ENCODE results near the gene TIMM44.
A peak's percentile ranks its signal among the peaks of the same experiment; 100 is the strongest.

Gene TIMM44

DNA sequence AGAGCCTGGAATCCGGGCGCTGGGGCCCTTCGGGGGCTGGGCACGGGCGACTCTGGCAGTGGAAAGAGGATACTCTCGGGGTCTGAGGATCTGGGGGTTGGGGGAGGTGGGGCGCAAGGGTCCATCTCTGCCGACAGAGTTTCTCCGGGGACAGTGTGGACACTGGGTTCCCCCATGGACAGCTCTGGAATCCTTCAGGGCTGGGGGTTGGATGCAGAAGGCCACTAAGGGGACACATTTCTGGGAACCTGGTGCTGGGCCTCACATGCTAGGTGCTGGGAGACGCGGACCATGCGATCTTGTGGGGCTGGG is 26.6 kb downstream of the TIMM44 start:
- DNase-seq (ENCODE audit: low read depth), result no peak
- peak overlapping the region; percentile 17 for H3K4me3 ChIP-seq (ENCODE audit: control insufficient read depth, low read depth, low read length)

DNA sequence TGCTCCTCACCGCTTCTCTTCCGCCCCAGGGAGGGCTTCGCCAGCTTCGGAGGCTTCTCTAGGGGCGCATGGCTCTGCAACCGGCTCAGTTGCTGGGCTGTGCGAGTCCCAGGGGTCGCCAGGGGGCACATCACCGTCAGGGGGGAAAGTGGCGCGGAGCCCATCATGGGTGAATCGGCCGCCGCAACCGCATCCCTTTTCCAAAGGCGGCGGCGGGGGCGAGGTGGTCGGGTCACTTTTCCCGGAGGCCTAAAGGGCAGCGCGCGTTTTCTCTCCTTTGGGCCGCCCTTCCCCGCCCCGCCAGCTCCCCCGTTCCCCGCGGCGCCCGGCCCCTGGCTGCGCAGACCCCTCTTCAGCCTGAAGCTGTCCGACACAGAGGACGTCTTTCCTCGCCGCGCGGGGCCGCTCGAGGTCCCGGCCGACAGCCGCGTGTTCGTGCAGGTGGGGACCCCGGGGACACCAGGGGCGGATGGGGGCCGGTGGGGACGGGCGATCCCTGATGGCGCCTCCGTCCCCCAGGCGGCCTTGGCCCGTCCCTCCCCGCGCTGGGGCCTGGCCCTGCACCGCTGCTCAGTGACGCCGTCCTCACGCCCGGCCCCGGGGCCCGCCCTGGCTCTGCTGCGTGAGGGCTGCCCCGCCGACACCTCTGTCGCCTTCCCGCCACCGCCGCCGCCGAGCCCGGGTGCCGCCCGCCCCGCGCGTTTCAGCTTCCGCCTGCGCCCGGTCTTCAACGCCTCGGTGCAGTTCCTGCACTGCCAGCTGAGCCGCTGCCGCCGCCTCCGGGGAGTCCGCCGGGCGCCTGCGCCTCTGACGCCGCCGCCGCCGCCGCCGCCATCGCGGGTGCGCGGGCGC is 27.1 kb downstream of the TIMM44 start:
- TF ChIP-seq, protein P1, sequence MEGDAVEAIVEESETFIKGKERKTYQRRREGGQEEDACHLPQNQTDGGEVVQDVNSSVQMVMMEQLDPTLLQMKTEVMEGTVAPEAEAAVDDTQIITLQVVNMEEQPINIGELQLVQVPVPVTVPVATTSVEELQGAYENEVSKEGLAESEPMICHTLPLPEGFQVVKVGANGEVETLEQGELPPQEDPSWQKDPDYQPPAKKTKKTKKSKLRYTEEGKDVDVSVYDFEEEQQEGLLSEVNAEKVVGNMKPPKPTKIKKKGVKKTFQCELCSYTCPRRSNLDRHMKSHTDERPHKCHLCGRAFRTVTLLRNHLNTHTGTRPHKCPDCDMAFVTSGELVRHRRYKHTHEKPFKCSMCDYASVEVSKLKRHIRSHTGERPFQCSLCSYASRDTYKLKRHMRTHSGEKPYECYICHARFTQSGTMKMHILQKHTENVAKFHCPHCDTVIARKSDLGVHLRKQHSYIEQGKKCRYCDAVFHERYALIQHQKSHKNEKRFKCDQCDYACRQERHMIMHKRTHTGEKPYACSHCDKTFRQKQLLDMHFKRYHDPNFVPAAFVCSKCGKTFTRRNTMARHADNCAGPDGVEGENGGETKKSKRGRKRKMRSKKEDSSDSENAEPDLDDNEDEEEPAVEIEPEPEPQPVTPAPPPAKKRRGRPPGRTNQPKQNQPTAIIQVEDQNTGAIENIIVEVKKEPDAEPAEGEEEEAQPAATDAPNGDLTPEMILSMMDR (conservative IDR thresholded peaks at IDR 0.05; ENCODE audit: control insufficient read depth, insufficient read depth, low read depth, low read length), result no peak
- peak overlapping the region; percentile 10 for H3K4me3 ChIP-seq (ENCODE audit: control insufficient read depth, low read depth, low read length)
- no peak for DNase-seq (ENCODE audit: low read depth)

More for the DNA sequence above, 26.6 kb downstream of the TIMM44 start:
- TF ChIP-seq, protein P1 (conservative IDR thresholded peaks at IDR 0.05; ENCODE audit: control insufficient read depth, insufficient read depth, low read depth, low read length), result no peak

DNA sequence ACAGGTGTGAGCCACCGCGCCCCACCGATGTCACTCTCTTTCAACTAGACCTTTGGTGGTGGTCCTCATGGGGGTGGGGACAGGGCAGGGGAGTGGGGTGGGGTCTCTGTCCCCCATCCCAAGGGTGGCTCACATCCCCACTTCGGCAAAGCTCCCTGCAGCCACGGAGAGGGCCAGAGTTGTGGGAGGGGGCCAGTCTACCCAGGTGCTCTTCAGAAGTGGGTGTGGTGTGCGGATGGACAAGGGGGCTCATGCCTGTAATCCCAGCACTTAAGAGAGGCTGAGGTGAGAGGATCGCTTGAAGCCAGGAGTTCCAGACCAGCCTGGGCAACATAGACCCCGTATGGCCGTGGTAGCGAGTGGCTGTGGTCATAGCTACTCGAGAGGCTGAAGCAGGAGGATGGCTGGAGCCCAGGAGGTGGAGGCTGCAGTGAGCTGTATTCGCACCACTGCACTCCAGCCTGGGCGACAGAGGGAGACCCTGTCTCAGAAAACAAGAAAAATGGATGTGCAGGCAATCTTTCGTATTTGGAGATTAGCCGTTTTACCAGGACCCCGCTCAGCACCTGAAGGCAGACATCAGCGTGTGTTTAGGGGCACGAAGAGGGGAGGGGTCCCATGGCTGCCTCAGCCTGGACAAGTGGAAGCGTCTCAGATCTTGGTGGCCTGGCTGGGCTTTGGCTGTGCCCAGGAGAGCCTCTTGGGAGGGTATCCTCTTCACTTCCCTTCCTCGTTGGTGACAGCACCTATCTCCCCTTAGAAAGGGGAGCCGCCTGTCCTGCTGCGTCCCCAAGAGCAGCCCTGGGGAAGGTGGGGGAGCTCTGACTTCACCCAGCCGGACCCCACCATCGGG is 28.0 kb downstream of the TIMM44 start:
- DNase-seq (ENCODE audit: low read depth), result no peak
- H3K4me3 ChIP-seq (ENCODE audit: control insufficient read depth, low read depth, low read length), result peak overlapping the region; percentile 10
- TF ChIP-seq, protein P1 (conservative IDR thresholded peaks at IDR 0.05; ENCODE audit: control insufficient read depth, insufficient read depth, low read depth, low read length), result no peak

DNA sequence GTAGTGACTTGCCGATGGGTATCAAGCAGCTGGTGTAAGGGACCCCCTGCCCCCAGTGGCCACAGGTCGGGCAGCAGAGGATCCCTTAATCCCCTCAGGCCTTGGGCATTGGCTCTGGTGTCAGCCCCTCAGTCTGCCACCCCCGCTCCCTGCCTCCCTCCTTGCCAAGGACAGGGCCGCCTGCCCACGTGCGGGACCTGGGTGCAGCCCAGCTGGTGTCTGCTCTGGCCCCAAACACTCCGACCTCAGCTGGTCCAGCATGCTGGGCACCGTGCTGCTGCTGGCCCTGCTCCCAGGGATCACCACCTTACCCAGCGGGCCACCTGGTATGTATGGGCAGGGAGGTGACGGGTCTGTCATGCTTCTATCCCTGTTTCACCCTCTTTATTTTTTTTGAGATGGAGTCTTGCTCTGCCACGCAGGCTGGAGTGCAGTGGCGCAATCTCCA is 28.8 kb downstream of the TIMM44 start, which contains the start of gene TGFBR3L:
Gene TGFBR3L (plus strand): TSS at position 233 of the 448 bp plus-strand sequence.
- TF ChIP-seq, protein P1 (conservative IDR thresholded peaks at IDR 0.05; ENCODE audit: control insufficient read depth, insufficient read depth, low read depth, low read length), result no peak
- H3K4me3 ChIP-seq (ENCODE audit: control insufficient read depth, low read depth, low read length), result no peak within 1 kb of the TSS
- DNase-seq (ENCODE audit: low read depth), result no peak

DNA sequence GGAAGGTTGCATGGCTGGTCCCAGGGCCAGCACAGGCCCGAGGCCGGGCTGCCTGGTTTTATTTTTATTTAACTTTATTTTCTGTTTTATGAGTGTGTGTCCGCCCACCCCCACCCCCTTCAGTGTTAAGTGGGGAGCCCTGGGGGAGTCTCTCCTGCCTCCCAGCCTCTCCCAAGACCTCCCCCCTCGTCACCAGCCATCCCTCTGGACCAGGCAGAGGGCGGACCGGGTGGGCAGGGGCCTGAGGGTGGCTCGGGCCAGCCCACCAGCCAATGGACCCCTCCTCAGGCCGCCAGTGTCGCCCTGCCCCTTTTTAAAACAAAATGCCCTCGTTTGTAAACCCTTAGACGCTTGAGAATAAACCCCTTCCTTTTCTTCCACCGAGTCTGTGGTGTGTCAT is 29.4 kb downstream of the TIMM44 start:
- TF ChIP-seq, protein P1 (conservative IDR thresholded peaks at IDR 0.05; ENCODE audit: control insufficient read depth, insufficient read depth, low read depth, low read length), result no peak
- H3K4me3 ChIP-seq (ENCODE audit: control insufficient read depth, low read depth, low read length), result no peak overlapping the region

DNA sequence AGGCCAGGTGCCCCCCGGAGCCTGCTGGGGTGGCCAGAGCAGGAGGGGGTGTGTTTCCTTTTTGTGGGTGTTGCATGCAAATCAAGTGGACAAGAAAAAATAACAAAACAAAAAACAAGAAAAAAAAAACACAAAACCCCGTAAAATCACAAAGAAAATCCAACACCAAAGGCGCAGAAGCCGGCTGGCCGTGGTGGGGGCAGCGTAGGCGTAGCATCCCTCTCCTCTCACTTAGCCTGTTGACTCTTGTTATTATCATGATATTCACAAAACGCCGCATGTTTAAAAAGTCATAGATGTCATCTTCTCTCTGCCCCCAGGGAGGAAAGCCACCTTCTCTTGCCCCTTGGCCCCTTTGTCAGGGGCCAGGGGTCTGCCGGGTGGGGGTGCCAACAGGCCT is 29.8 kb downstream of the TIMM44 start:
- TF ChIP-seq, protein P1 (conservative IDR thresholded peaks at IDR 0.05; ENCODE audit: control insufficient read depth, insufficient read depth, low read depth, low read length), result no peak
- DNase-seq (ENCODE audit: low read depth), result no peak

More for the DNA sequence above, 29.4 kb downstream of the TIMM44 start:
- DNase-seq (ENCODE audit: low read depth), result no peak

More for the DNA sequence above, 29.8 kb downstream of the TIMM44 start:
- no peak overlapping the region for H3K4me3 ChIP-seq (ENCODE audit: control insufficient read depth, low read depth, low read length)
